C1 segment of cervical spinal cord (tissue), 14 donors: ENCODE results near the gene BFSP2.
A peak's percentile ranks its signal among the peaks of the same experiment; 100 is the strongest.

Source experiments
- DNase-seq, 14 donors: peaks; one replicate each; lab custom pipeline; 2025; lab: John Stamatoyannopoulos, UW

Gene BFSP2

DNA sequence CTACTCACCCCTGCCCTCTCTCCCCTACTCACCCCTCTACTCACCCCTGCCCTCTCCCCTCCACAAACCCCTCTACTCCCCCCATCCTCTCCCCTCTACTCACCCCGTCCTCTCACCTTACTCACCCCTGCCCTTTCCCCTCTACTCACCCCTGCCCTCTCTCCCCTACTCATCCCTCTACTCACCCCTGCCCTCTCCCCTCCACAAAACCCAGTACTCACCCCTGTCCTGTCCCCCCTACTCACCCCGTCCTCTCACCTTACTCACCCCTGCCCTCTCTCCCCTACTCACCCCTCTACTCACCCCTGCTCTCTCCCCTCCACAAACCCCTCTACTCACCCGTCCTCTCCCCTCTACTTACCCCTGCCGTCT, 14.2 kb downstream of the BFSP2 start:
- DNase-seq = no peak

DNA sequence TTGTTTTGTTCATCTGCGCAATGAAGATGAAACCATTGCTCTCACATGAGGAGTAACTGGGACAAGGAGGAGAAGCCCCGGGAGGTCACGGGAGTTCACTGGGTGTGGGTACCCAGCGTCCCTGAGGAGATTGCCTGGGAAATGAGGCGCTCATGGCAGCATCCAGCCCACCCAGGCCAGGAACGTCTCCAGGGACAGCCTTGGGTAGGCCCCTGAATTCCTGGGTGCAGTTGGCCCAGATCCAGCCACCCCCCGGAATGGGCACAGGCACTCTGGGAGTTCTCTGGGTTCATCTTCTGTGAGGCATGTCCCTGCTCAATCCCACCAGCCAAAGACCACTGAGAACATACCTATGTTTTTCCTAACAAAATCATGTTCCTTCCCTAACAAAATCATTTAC, 18.5 kb downstream of the BFSP2 start:
- DNase-seq = no peak

DNA sequence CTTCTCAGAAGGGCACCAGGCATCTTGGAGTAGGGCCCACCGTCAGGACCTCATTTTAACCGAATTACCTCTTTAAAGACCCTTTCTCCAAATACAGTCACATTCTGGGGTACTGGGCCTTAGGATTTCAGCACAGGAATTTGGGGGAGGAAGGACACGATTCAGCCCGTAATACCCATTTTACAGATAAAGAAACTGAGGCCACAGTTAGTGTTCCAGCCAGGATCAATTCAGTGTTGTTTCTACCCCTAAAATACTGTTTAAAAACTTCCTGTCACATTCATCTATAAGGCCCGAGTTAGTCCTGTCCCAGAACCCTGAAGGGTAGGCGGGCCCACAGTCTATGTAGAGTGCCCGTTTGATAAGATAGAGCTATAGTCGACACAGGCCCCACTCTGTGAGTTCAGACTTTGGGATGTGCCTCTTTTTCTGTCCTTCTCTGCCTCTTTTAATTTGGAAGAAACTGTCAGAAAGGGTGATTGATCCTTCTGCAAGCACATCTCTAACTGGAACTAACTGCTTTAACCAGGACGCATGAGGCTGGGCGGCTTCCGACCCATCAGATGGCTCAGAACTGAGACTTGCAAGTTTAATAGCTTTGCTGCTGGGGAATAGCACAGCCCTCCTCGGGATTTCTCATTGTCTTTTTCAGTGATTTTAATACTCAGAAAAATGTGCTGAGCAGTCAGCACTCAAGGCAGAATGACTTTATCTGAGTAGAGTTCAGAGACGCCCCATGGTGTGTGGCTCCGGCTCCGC, 19.5 kb downstream of the BFSP2 start:
- no peak for DNase-seq

DNA sequence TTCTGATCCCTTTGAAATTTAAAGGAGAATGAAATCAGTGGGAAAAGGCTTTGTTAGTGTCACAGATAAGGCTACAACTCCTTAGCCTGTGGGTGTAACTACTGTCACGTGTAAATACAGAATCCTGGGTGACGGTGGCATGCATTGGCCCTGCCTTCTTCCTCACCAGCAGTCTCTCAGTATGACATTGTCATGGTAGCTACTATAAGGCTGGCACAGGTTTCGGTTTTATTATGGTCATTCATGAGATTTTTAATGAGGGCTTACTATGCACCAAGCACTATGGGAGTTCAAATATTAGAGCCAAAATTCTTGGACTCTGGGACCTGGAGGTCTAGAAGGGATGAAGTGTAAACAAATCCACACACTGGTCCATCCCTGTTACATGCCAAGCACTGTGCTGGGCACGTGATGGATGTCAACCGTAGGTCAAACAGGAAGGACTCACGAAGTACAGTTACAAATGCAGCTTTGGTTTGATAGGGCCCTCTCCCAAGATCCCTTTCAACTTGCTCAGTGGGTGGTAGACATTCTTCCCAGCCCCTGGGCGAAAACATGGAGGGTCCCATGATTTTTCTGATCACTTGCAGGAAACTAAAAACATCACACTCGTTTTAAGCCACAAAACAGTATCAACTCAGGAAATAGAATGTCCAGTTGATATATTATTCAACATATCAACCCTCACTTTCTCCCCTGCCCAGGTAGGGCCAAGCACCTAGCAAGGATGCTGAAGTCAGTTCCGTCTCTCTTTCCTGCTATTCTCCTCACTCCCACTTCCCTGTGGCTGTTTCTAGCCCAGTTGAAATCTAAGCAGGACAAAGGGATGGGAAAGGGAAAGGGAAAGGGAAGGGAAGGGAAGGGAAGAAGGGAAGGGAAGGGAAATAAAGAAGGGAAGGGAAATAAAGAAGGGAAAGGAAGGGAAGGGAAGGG, 25.3 kb downstream of the BFSP2 start:
- DNase-seq = no peak

DNA sequence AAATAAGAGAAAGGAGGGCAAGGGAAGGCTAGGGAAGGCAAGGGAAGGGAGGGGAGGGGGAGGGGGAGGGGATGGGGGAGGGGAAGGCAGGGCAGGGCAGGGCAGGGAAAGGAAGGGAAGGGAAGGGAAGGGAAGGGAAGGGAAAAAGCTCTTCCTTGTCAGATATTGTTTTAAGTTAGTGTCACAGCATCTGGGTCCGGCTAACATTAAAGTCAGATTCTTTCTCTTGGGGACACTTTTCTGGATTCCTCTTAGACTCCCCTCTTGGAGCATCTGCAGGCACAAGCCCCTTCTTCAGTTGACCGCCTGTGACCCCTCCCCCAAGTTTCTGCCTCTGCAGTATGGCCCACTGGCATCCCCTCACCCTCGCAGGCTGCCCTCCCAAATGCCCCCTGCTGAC, 26.0 kb downstream of the BFSP2 start:
- DNase-seq = no peak

DNA sequence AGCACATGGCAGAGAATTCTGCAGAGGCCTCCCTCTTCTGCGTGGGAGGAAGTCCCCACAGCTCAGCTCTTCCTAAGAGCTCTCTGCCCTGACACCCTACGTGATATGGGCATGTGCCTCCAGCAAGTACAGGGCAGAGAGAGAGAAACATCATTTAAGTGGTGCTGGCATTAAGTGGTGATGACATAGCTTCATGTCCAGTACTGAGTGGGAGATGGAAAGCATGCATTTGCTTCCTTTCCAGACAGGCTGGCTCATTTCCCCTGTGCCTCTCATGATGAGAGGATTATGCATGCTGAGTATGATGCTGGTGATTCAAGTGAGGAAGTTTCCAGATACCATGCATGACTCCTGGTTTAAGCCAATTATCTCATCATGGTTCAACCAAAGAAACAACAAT, 26.9 kb downstream of the BFSP2 start:
- no peak for DNase-seq

DNA sequence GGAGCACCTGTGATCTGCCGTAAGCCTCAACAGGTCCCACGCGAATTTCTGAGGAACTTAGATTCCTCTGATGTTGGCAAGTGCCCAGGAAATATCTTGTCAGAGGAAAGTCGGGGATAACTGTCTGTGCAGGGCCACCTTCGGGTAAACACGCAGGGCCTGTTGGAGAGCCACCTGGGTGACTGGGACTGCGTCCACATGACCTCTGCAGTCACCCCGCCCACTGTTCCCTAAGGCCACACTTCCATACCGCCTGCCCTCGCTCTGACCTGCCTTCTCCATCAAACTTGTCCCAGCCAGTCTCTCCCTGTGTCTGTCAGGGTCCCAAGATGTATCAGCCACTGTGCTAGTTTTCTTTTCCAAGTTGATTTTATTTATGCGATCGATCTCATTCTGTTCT, 28.7 kb downstream of the BFSP2 start:
- no peak for DNase-seq

DNA sequence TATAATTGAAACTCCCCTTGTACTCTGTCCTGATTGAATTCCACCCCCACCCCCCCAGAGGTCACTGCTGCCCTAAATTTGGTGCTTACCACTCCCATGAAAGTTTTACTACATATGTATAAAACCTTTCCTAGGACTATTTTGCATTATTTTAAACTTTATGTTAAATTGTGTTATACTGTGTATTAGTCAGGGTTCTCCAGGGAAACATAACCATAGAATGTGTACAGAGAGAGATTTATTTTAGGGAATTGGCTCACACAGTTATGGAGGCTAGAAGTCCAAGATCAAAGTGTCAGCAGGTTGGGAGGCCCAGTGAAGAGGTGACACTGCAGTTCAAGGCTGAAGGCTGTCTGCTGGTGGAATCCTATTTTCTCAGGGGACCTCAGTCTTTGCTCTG, 29.2 kb downstream of the BFSP2 start:
- DNase-seq = no peak

DNA sequence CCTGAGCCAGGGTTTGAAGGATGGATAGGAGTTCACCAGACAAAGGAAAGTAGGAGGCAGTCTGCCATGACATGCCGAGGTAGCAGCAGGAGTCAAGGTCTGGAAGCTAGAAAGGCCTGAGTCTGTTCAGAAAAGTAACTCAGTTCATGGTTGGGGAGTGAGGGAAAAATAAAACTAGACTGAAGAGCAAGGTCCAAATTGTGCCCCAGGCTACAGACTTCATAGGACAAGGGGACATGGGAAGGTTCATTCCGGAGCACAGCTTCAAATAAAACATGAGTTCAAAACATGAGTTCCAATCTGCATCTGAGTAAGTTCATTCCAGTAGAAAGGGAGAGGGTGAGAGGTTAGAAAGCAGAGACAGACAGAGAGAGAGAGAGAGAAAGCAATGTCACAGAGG, 39.7 kb downstream of the BFSP2 start:
- no peak for DNase-seq

DNA sequence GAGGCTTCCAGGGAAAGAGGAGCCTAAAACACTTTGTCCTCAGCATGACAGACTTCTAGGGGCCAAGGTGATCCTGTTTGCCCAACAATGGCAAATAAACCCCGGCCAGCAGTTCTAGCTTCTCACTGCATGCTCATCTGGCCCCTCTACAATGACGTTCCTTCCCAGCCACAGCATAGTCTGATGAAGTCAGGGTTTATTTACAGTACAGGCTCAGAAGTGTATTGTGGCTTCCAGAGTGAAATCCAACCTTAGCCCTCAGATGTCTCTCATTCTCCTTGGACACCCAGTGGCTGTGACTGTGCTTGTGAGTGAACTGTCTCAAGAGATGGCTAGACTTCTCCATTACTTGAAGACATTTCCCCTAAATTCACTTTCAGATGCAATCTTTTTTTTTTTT, 40.8 kb downstream of the BFSP2 start:
- no peak for DNase-seq

DNA sequence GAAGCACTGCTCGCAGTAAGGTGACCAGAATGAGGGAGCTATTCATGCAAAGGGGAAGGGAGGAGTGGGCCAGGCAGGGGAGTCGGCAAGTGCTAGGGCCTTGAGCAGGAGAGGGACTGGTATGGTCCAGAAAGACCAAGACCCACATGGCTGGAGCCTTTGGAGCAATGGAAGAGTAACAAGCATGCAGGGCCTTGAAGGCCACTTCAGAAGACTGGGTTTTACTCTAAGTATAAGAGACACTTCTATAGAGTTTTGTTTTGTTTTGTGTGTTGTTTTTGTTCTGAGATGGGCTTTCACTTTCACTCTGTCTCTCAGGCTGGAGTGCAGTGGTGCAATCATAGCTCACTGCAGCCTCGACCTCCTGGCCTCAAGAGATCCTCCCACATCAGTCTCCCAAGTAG, 42.0 kb downstream of the BFSP2 start:
- DNase-seq = no peak

DNA sequence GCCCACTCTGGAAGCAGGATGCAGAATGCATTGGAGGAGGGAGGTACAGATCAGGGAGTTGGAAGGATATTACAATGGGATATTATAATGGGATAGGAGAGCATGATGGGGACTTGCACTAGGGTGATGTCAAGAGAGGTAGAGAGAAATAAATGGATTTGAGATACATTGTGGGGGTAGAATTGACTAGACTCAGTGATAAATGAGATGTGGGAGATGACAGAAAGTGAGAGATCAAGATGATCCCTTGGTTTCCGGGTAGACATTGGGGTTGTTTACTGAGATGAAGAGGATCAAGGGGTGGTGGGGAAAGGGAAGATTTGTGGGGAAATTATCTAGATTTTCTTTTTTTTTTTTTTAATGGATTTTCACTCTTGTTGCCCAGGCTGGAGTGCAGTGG, 42.7 kb downstream of the BFSP2 start:
- DNase-seq = no peak

DNA sequence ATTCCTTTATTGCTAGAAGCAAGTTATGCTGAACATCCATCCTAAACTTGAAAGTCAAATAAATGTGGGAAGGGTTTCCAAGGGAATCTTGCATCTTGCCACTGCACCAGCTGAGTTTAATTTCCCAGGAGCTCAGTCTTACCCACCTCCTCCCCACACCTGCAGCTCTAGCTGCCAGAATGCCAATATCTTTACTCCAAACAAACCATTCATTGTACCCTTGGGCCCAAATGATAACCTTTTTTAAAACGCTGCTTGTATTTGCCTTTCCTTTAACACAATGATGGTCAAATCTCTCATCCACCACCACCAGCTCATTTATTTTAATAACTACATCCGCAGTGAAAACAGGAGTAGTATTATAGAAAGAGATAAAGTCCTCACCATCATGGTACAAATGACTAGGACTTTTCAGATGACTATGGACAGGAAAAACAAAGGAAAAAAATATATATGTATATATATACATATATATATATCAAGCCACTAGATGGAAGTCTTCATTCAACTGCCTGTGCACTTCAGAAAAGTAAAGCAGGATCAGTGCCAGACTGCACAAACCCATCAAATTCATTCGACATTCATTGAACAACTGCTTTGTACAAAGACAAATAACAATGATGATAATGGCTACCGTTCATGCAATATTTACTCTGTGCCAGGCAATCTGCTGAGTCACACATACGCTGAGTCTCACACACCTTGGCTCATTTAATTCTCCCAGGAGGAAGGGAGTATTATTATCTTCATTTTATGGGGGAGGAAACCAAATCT, 44.0 kb downstream of the BFSP2 start:
- no peak for DNase-seq

DNA sequence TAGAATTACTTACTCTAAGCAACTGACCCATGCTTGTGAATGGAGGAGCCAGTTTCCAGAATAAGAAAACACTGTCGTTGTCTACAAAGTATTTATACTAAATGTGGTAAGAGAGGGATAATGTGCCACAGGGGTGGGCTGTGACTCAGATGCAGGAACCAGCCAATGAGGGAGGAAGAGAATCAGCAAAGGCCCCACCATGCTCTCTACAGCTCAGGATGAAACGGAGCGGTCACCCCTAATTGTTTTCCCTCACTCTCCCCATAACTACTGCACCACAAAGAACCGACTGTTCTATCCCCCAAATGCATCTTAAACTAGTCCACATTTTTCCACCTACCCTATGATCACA, 44.5 kb downstream of the BFSP2 start:
- no peak for DNase-seq

DNA sequence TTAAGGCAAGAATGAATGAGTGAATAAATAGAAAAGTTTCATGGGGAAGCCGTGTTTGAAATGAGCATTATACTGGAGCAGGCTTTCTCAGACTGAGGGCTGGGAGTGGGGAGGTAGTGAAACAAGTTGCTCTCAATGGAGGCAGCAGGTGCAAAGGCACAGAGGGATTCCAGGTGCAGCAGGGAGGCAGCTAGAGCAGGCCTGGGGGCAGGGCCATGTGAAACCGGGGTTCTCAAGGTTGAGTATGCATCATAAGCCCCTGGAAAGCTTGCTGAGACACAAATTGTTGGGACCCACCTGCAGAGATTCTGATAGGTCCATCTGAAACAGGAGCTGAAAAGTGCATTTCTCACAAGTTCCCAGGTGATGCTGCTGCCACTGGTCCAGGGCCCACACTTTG, 45.3 kb downstream of the BFSP2 start:
- no peak for DNase-seq

DNA sequence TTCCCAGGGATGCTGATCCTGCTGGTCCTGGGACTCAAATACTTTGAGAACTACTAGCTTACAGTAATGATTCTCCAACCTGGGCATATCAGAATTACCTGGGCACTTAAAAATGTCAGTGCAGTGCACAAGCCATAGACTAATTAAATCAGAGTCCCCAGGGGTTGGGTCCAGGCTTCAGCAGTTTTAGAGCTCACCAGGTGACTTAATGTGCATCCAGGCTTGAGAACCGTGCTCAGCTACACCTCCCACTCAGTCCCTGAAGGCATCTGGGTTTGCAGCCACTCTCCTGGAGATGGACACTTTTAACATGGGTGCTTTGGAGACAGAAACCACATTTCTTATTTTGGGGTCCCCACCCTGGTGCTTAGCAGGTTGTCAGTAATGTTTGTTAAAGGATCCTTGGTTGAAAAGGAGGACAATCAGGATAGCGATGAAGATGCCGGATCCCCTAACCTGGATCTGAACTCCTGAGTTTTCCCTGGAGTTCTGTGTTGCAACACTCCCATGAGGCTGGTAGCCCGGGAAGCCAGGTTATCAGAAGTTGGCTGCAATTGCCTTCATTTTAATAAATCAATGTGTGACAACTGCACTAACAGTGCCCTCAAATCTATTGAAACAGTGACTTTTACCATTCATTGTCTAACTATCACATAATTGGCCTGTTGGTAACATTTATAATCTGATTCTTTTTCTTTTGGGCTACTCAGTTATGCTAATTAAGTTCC, 48.1 kb downstream of the BFSP2 start:
- DNase-seq = no peak

DNA sequence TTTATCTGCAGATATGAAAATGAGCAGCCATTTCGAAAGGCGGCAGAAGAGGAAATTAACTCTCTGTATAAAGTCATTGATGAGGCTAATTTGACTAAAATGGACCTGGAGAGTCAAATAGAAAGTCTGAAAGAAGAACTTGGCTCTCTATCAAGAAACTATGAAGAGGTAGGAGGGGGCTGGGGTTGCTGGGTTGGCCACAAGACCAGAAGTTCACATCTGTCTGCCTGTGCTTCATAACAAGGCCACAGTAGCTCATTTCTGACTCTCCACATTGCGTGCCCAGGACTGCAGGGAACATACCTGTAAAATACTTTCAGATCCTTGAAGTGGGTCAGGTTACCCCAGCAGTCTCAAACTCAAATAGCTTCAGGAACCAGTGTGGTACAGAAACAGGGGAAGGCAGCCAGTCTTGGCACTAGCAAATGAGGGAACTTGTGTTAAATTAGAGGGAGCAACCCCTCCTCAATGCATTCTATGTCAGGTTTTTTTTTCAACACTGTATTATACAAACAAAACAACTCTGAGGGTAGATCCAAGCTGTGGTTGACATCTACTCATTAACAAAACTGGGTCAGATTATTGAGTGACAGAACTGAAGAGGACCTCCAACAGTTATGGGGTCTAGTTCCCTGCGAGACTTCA, 48.7 kb downstream of the BFSP2 start:
- DNase-seq = peak in 1 of 14 donors; percentile 17

DNA sequence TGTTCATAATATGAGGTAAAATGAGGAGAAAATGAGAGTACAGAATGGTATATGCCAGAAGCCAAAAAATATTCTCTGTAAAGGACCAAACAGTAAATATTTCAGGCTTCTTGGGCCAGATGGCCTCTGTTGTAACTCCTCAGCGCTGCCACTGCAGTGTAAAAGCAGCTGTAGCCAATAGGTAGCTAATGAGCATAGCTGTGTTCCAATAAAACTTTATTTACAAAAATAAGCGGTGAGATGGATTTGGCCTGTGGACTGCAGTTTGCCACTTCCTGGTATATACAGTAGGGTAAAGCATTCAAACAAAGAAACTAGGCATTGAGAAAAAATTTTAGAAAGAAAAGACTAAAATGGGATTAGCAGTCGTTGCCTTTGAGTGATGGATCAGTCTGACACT, 51.5 kb downstream of the BFSP2 start:
- DNase-seq = no peak

DNA sequence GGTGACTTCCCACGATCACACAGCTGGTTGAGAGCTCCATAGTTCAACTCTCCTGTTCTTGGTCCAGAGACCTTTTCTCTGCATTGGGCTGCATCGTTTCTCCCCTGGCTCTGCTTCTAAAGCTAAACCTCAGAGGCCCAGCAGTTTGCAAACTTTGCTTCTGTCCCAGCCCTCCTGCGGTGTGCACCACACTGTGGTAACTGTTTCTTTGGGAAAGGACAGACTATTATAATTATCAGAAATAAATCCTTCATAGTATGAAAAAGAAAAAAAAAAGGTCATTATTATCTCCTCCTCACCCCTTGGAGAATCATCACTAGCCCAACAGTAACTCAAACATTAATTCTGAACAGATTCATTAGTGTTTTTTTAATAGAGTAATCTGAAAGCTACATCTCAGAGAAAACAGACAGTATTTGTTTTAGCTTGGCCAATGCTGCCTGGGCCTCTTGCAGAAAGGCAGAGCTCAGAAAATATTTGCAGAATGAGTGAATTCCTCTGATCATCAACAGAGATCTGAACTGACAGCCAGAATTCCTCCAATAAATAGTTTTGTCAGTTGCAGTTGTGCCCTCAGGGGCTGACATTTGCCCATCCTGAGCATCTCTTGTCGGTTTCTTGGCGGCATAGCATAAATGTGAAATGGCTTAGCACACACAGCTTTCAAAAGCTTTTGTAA, 52.9 kb downstream of the BFSP2 start:
- no peak for DNase-seq

DNA sequence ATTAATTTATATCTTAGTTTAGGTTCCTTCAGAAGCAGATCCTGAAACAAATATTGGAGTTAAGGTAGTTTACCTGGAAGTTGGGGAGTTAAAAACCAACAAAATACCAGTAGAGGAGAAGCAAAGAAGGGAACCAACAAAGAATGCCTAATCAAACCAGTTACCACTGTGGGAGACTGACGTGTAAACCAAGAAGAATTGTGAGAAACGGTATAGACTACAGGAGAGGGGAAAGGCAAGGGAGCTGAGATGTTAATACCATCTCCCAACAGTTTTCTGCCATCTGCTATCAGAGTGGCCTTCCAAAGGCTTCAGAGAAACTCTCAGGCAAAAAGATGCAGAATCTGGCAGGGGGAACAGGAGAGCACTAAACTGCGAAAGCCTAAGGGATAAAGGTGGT, 53.5 kb downstream of the BFSP2 start:
- no peak for DNase-seq

DNA sequence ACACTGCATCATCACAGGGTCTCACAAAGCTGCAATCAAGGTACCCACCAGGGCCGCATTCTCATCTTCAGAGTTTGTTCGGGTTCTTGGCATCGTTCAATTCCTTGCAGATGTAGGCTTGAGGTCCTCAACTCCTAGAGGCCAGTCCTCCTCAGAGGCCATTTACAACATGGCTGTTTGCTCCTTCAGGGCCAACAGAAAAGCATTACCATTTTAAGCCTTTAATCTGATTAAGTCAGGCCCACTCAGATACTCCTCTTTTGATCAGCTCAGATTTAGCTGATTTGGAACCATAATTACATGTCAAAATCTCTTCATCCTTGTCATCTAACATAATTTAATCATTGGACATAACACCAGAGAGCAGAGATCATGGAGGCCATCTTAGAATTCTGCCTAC, 55.4 kb downstream of the BFSP2 start:
- no peak for DNase-seq
